A673 (cell line): Measurements from ENCODE around the gene MAEA. TPM values are rescaled to one million over a fixed set of nuclear protein-coding genes. Genes with fewer than 3 reads are reported as not detected.

Source experiments
- BruUV-seq: library from RNA; stranded (reverse); fragments of 400-500 nt; replicated peaks from 2 replicates; lab custom pipeline; 2021; lab: Mats Ljungman, UMichigan
- CTCF ChIA-PET: fragments of 300-600 bp; sonication (Branson Sonifier 250); formaldehyde crosslinking; loops from one replicate; lab custom pipeline; 2022; ENCODE audit warnings: antibody characterized with exemption; lab: Charles Lee
- POLR2A ChIA-PET: fragments of 300-600 bp; sonication (Branson Sonifier 250); formaldehyde crosslinking; loops from one replicate; lab custom pipeline; 2022; ENCODE audit warnings: antibody characterized with exemption; ENCODE audit not compliant: low non-redundant PET; lab: Charles Lee
- DNase-seq: peaks from one replicate; pipeline ENCODE4 v3.0.0-alpha.2; 2015; ENCODE audit warnings: low spot score
- H3K27ac ChIP-seq: fragments of 200-600 bp; sonication (generic); 2 replicates; pipeline ENCODE4 v1.5.1; 2016; ENCODE audit warnings: mixed run types, low read depth, mild to moderate bottlenecking, mixed read lengths, antibody characterized with exemption, low read length; ENCODE audit not compliant: poor library complexity, severe bottlenecking
- H3K27me3 ChIP-seq: fragments of 200-600 bp; sonication (generic); replicated peaks from 2 replicates; pipeline ENCODE4 v1.6.1; 2017; ENCODE audit warnings: mixed run types, low read depth, mild to moderate bottlenecking, mixed read lengths, antibody characterized with exemption, low read length; ENCODE audit not compliant: insufficient read depth, poor library complexity
- H3K36me3 ChIP-seq: fragments of 200-600 bp; sonication (generic); 2 replicates; pipeline ENCODE4 v1.6.1; 2016; ENCODE audit warnings: mixed run types, mild to moderate bottlenecking, mixed read lengths, antibody characterized with exemption, low read length; ENCODE audit not compliant: insufficient read depth, poor library complexity, severe bottlenecking
- H3K4me1 ChIP-seq: fragments of 200-600 bp; sonication (generic); 2 replicates; pipeline ENCODE4 v1.6.1; 2017; ENCODE audit warnings: mixed run types, mild to moderate bottlenecking, mixed read lengths, antibody characterized with exemption, low read length; ENCODE audit not compliant: insufficient read depth, poor library complexity, severe bottlenecking
- H3K4me3 ChIP-seq: fragments of 200-600 bp; sonication (generic); 2 replicates; pipeline ENCODE4 v1.5.1; 2016; ENCODE audit warnings: low read depth, mixed run types, mild to moderate bottlenecking, mixed read lengths, low read length; ENCODE audit not compliant: poor library complexity, severe bottlenecking
- H3K9me3 ChIP-seq: fragments of 200-600 bp; sonication (generic); 2 replicates; pipeline ENCODE4 v1.6.1; 2016; ENCODE audit warnings: mixed run types, low read depth, mild to moderate bottlenecking, mixed read lengths, antibody characterized with exemption, low read length; ENCODE audit not compliant: poor library complexity, severe bottlenecking
- EZH2 ChIP-seq: fragments of 200-600 bp; sonication (generic); IDR thresholded peaks from 2 replicates; pipeline ENCODE4 v1.6.1; 2017; ENCODE audit warnings: borderline replicate concordance, low read depth, mild to moderate bottlenecking, mixed read lengths, antibody characterized with exemption, low read length; ENCODE audit not compliant: poor library complexity, severe bottlenecking
- intact Hi-C: fragments of 100-400 bp; cut with micrococcal nuclease; formaldehyde crosslinking; loops from one replicate; pipeline ENCODE4 v1.10.0; 2022; ENCODE audit not compliant: unreplicated experiment
- total RNA-seq: library from RNA; stranded (reverse); gene quantifications from 2 replicates; pipeline ENCODE4 v1.2.3, GENCODE V29; 2021
- TF ChIP-seq, protein P1 (sequence below): fragments of 300-800, 200-600 bp; sonication (generic); conservative IDR thresholded peaks from 2 replicates; pipeline ENCODE4 v1.5.1; 2017; ENCODE audit warnings: low read depth, mild to moderate bottlenecking, antibody characterized with exemption, low read length, moderate library complexity, mixed read lengths

The MAEA gene
- total RNA-seq, 1 experiment from 2014 or later = 87.0 TPM

- Histone ChIP-seq H3K4me3 (no peak overlapping the region), H3K36me3 (no peaks in the 10 kb centered on the region), H3K27ac (no peak overlapping the region), H3K27me3 (no peaks in the 10 kb centered on the region), H3K4me1 (no peaks in the 10 kb centered on the region), H3K9me3 (no peaks in the 10 kb centered on the region)
- DNase-seq = no peak
- no TSS peak for BruUV-seq
- POLR2A ChIA-PET = no interaction called here
- CTCF ChIA-PET = no interaction called here
- no peak for TF ChIP-seq EZH2
- TF ChIP-seq, protein P1, sequence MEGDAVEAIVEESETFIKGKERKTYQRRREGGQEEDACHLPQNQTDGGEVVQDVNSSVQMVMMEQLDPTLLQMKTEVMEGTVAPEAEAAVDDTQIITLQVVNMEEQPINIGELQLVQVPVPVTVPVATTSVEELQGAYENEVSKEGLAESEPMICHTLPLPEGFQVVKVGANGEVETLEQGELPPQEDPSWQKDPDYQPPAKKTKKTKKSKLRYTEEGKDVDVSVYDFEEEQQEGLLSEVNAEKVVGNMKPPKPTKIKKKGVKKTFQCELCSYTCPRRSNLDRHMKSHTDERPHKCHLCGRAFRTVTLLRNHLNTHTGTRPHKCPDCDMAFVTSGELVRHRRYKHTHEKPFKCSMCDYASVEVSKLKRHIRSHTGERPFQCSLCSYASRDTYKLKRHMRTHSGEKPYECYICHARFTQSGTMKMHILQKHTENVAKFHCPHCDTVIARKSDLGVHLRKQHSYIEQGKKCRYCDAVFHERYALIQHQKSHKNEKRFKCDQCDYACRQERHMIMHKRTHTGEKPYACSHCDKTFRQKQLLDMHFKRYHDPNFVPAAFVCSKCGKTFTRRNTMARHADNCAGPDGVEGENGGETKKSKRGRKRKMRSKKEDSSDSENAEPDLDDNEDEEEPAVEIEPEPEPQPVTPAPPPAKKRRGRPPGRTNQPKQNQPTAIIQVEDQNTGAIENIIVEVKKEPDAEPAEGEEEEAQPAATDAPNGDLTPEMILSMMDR = no peak
- intact Hi-C loops = no loop called here
Measured at GRCh38 chr4:1380368-1381151, 90.9 kb downstream of the MAEA start.

DNA sequence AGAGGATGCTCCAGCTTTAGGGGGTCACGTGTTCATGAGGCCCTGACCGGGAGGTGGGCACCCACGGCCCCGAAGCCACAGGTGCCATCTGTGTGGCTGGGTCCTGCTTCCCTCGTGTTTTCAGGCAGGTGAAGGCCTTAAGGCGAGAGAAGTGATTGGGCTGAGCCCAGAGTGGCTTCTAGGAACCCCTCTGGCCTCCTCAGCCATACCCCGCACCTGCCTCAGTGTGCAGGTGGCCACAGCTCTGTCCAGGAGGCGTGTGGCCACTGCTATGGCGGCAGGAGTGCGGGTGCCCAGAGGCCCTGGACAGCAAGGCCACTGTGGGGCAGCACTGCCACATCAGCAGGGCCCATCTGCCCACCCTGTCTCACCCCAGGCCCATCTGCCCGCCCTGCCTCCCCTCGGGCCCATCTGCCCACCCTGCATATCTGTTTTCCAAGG, 91.5 kb downstream of the MAEA start:
- TF ChIP-seq EZH2 = no peak
- TF ChIP-seq, protein P1 = no peak
- Histone ChIP-seq H3K27me3 (no peaks in the 10 kb centered on the region), H3K27ac (no peak overlapping the region), H3K4me3 (no peak overlapping the region), H3K36me3 (no peaks in the 10 kb centered on the region), H3K4me1 (no peaks in the 10 kb centered on the region), H3K9me3 (no peaks in the 10 kb centered on the region)
- ChIA-PET CTCF (no interaction called here), POLR2A (no interaction called here)
- no TSS peak for BruUV-seq
- intact Hi-C loops = no loop called here
- no peak for DNase-seq

DNA sequence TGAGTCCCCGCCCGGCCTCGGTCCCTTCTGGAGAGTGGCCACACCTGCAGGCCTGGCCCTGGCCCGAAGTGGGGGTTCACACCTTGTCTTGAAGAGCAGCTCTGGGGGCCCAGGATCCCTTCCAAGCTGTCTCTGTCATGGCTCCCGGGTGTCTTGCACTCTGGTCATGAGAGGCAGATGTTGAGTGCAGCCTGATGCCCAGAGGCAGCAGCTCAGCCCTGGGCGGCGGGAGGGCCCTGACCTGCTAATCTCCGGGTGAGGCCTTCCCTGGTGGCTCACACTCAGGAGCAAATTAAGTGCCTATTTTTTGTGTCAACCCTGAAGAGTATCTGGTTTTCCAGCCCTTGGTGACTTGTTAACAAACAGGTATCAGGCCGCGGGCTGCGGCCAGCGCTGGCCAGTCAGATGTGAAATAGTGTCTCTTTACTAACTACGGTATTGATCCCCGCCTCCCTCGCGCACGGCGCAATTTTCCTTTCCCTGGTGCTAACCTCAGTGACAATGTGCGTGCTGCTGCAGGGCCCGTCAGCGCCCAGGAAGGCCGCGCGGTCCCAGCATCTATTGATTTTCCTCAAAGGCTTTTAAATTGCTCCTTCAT, 92.4 kb downstream of the MAEA start:
- intact Hi-C loops = no loop called here
- ChIA-PET CTCF (no interaction called here), POLR2A (no interaction called here)
- DNase-seq = no peak
- Histone ChIP-seq H3K4me3 (no peak overlapping the region), H3K9me3 (no peaks in the 10 kb centered on the region), H3K36me3 (no peaks in the 10 kb centered on the region), H3K27me3 (no peaks in the 10 kb centered on the region), H3K4me1 (no peaks in the 10 kb centered on the region), H3K27ac (no peak overlapping the region)
- TF ChIP-seq EZH2 = no peak
- TF ChIP-seq, protein P1 = no peak
- BruUV-seq = no TSS peak
